Measurements from ENCODE around the gene ELOF1.
A peak's percentile ranks its signal among the peaks of the same experiment; 100 is the strongest.

Gene ELOF1

GRCh38 chr19:11552666-11553372 lies 6.2 kb downstream of the ELOF1 start:
- Histone ChIP-seq H2BK120ac (ENCODE audit: low read depth, low read length) (no peak overlapping the region), H3K36me3 (ENCODE audit: control insufficient read depth in 1 of 2, insufficient read depth in 2 of 2, low read depth in 1 of 2, low read length in 2 of 2) (peaks cover 35 to 73% of the 10 kb centered on the region in 2 experiments), H3K27ac (ENCODE audit: low read length, poor library complexity, severe bottlenecking) (no peak overlapping the region), H3K18ac (ENCODE audit: low read depth in 1 of 2, low read length in 2 of 2) (no peak overlapping the region), H3K4me3 (ENCODE audit: insufficient read depth in 1 of 2, low read depth in 1 of 2, low read length in 2 of 2) (no peak overlapping the region), H2AK5ac (ENCODE audit: low read length, severe bottlenecking) (no peak overlapping the region), H3K23ac (ENCODE audit: low read length in 2 of 2) (no peak overlapping the region), H3K4me2 (ENCODE audit: low read length, poor library complexity, severe bottlenecking) (no peak overlapping the region), H2BK15ac (ENCODE audit: low read depth, poor library complexity, severe bottlenecking) (no peak overlapping the region), H3K9ac (ENCODE audit: low read length) (no peak overlapping the region), H4K8ac (ENCODE audit: low read length) (no peak overlapping the region), H3K9me3 (ENCODE audit: control insufficient read depth, low read length) (no peaks in the 10 kb centered on the region), H3K79me1 (replicated peaks; ENCODE audit: low read length, poor library complexity, severe bottlenecking) (peaks cover 25% of the 10 kb centered on the region), H2AFZ (ENCODE audit: low read depth, low read length) (no peak overlapping the region), H2BK5ac (ENCODE audit: low read depth, low read length, poor library complexity, severe bottlenecking) (no peak overlapping the region), H2BK12ac (ENCODE audit: low read length in 2 of 2) (no peak overlapping the region), H4K91ac (ENCODE audit: low read length) (no peak overlapping the region), H3K4me1 (ENCODE audit: control insufficient read depth, insufficient read depth, low read depth, low read length) (peaks cover 6% of the 10 kb centered on the region), H3K14ac (ENCODE audit: low read length in 2 of 2) (no peak overlapping the region), H3K27me3 (ENCODE audit: control insufficient read depth in 1 of 2, insufficient read depth in 1 of 2, low read length in 2 of 2) (no peaks in the 10 kb centered on the region), H3K4ac (ENCODE audit: low read depth in 1 of 2, low read length in 2 of 2) (no peak overlapping the region)
- DNase-seq = no peak
- WGBS = 89% methylated on average over 19 of the region's 20 CpGs

DNA sequence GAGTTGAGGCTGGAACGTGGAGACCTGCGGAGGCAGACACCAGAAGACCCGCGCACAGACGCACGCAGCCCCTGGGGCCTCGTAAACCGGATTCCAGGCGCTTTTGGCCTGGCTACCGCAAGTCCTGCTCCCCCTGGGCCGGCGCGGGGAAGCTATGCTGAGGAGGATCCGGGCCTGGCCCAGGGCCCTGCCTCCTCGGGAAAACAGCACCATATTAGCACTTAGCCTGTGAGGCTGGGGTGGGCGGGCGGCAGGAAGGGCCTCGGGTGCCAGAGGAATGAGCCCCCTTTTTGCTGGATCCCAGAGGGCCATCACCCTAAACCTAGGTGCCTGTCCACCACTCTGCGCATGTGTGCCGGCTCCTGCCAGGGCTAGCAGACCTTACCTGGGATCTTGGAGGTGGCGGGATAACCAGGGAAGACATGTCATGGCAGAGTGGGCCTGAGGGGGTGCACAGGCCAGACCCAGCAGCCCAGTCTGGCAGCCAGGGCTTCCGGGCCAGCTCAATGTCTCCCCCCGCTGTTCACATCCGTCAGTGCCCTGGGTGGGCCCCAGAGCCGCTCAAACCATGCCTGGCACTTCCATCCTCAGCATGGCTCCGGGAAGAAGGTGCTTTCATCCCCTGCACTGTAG lies 7.3 kb downstream of the ELOF1 start:
- no peak overlapping the region for H3K4me2 ChIP-seq (ENCODE audit: low read length, poor library complexity, severe bottlenecking)
- no peak overlapping the region for H3K14ac ChIP-seq (ENCODE audit: low read length in 2 of 2)
- no peak overlapping the region for H2AFZ ChIP-seq (ENCODE audit: low read depth, low read length)
- H3K27me3 ChIP-seq (ENCODE audit: control insufficient read depth in 1 of 2, insufficient read depth in 1 of 2, low read length in 2 of 2) = no peaks in the 10 kb centered on the region
- H3K23ac ChIP-seq (ENCODE audit: low read length in 2 of 2) = no peak overlapping the region
- no peak overlapping the region for H3K4ac ChIP-seq (ENCODE audit: low read depth in 1 of 2, low read length in 2 of 2)
- H2BK120ac ChIP-seq (ENCODE audit: low read depth, low read length) = no peak overlapping the region
- no peak overlapping the region for H3K9ac ChIP-seq (ENCODE audit: low read length)
- 88% methylated on average over 26 of the region's 26 CpGs for WGBS
- no peak overlapping the region for H4K91ac ChIP-seq (ENCODE audit: low read length)
- H2BK15ac ChIP-seq (ENCODE audit: low read depth, poor library complexity, severe bottlenecking) = no peak overlapping the region
- H4K8ac ChIP-seq (ENCODE audit: low read length) = peak overlapping the region; percentile 53
- no peaks in the 10 kb centered on the region for H3K9me3 ChIP-seq (ENCODE audit: control insufficient read depth, low read length)
- H2AK5ac ChIP-seq (ENCODE audit: low read length, severe bottlenecking) = no peak overlapping the region
- H3K27ac ChIP-seq (ENCODE audit: low read length, poor library complexity, severe bottlenecking) = no peak overlapping the region
- H3K79me1 ChIP-seq (replicated peaks; ENCODE audit: low read length, poor library complexity, severe bottlenecking) = peaks cover 22% of the 10 kb centered on the region
- no peak for DNase-seq
- no peak overlapping the region for H3K18ac ChIP-seq (ENCODE audit: low read depth in 1 of 2, low read length in 2 of 2)
- peaks cover 35 to 75% of the 10 kb centered on the region in 2 experiments for H3K36me3 ChIP-seq (ENCODE audit: control insufficient read depth in 1 of 2, insufficient read depth in 2 of 2, low read depth in 1 of 2, low read length in 2 of 2)
- H2BK12ac ChIP-seq (ENCODE audit: low read length in 2 of 2) = no peak overlapping the region
- no peaks in the 10 kb centered on the region for H3K4me1 ChIP-seq (ENCODE audit: control insufficient read depth, insufficient read depth, low read depth, low read length)
- H3K4me3 ChIP-seq (ENCODE audit: insufficient read depth in 1 of 2, low read depth in 1 of 2, low read length in 2 of 2) = no peak overlapping the region
- H2BK5ac ChIP-seq (ENCODE audit: low read depth, low read length, poor library complexity, severe bottlenecking) = no peak overlapping the region

- WGBS = 94% methylated on average over 8 of the region's 8 CpGs
- Histone ChIP-seq H3K36me3 (ENCODE audit: control insufficient read depth in 1 of 2, insufficient read depth in 2 of 2, low read depth in 1 of 2, low read length in 2 of 2) (peaks cover 27 to 63% of the 10 kb centered on the region in 2 experiments), H2BK12ac (ENCODE audit: low read length in 2 of 2) (no peak overlapping the region), H3K18ac (ENCODE audit: low read depth in 1 of 2, low read length in 2 of 2) (no peak overlapping the region), H2BK5ac (ENCODE audit: low read depth, low read length, poor library complexity, severe bottlenecking) (no peak overlapping the region), H3K4ac (ENCODE audit: low read depth in 1 of 2, low read length in 2 of 2) (no peak overlapping the region), H2AK5ac (ENCODE audit: low read length, severe bottlenecking) (no peak overlapping the region), H3K27me3 (ENCODE audit: control insufficient read depth in 1 of 2, insufficient read depth in 1 of 2, low read length in 2 of 2) (no peaks in the 10 kb centered on the region), H2BK15ac (ENCODE audit: low read depth, poor library complexity, severe bottlenecking) (no peak overlapping the region), H3K23ac (ENCODE audit: low read length in 2 of 2) (no peak overlapping the region), H2AFZ (ENCODE audit: low read depth, low read length) (no peak overlapping the region), H3K4me1 (ENCODE audit: control insufficient read depth, insufficient read depth, low read depth, low read length) (peaks cover 3% of the 10 kb centered on the region), H3K4me2 (ENCODE audit: low read length, poor library complexity, severe bottlenecking) (no peak overlapping the region), H3K27ac (ENCODE audit: low read length, poor library complexity, severe bottlenecking) (no peak overlapping the region), H3K79me1 (replicated peaks; ENCODE audit: low read length, poor library complexity, severe bottlenecking) (peaks cover 13% of the 10 kb centered on the region), H3K14ac (ENCODE audit: low read length in 2 of 2) (no peak overlapping the region), H2BK120ac (ENCODE audit: low read depth, low read length) (no peak overlapping the region), H3K9me3 (ENCODE audit: control insufficient read depth, low read length) (no peaks in the 10 kb centered on the region), H4K8ac (ENCODE audit: low read length) (no peak overlapping the region), H3K4me3 (ENCODE audit: insufficient read depth in 1 of 2, low read depth in 1 of 2, low read length in 2 of 2) (no peak overlapping the region), H4K91ac (ENCODE audit: low read length) (no peak overlapping the region), H3K9ac (ENCODE audit: low read length) (no peak overlapping the region)
- no peak for DNase-seq
Measured at GRCh38 chr19:11550265-11550664, 8.8 kb downstream of the ELOF1 start.

GRCh38 chr19:11549386-11549953 lies 9.6 kb downstream of the ELOF1 start:
- H4K8ac ChIP-seq (ENCODE audit: low read length) = no peak overlapping the region
- DNase-seq = no peak
- no peak overlapping the region for H2BK12ac ChIP-seq (ENCODE audit: low read length in 2 of 2)
- H3K18ac ChIP-seq (ENCODE audit: low read depth in 1 of 2, low read length in 2 of 2) = no peak overlapping the region
- H3K4me1 ChIP-seq (ENCODE audit: control insufficient read depth, insufficient read depth, low read depth, low read length) = peaks cover 3% of the 10 kb centered on the region
- H3K14ac ChIP-seq (ENCODE audit: low read length in 2 of 2) = no peak overlapping the region
- H3K4me3 ChIP-seq (ENCODE audit: insufficient read depth in 1 of 2, low read depth in 1 of 2, low read length in 2 of 2) = no peak overlapping the region
- H2BK120ac ChIP-seq (ENCODE audit: low read depth, low read length) = no peak overlapping the region
- no peak overlapping the region for H3K23ac ChIP-seq (ENCODE audit: low read length in 2 of 2)
- H3K9me3 ChIP-seq (ENCODE audit: control insufficient read depth, low read length) = no peaks in the 10 kb centered on the region
- H3K4ac ChIP-seq (ENCODE audit: low read depth in 1 of 2, low read length in 2 of 2) = no peak overlapping the region
- H3K27ac ChIP-seq (ENCODE audit: low read length, poor library complexity, severe bottlenecking) = no peak overlapping the region
- H3K27me3 ChIP-seq (ENCODE audit: control insufficient read depth in 1 of 2, insufficient read depth in 1 of 2, low read length in 2 of 2) = no peaks in the 10 kb centered on the region
- peaks cover 11% of the 10 kb centered on the region for H3K79me1 ChIP-seq (replicated peaks; ENCODE audit: low read length, poor library complexity, severe bottlenecking)
- no peak overlapping the region for H2BK5ac ChIP-seq (ENCODE audit: low read depth, low read length, poor library complexity, severe bottlenecking)
- H2BK15ac ChIP-seq (ENCODE audit: low read depth, poor library complexity, severe bottlenecking) = no peak overlapping the region
- H2AK5ac ChIP-seq (ENCODE audit: low read length, severe bottlenecking) = no peak overlapping the region
- H2AFZ ChIP-seq (ENCODE audit: low read depth, low read length) = no peak overlapping the region
- H3K36me3 ChIP-seq (ENCODE audit: control insufficient read depth in 1 of 2, insufficient read depth in 2 of 2, low read depth in 1 of 2, low read length in 2 of 2) = peaks cover 25 to 59% of the 10 kb centered on the region in 2 experiments
- H4K91ac ChIP-seq (ENCODE audit: low read length) = peak overlapping the region; percentile 46
- 97% methylated on average over 23 of the region's 24 CpGs for WGBS
- H3K9ac ChIP-seq (ENCODE audit: low read length) = no peak overlapping the region
- no peak overlapping the region for H3K4me2 ChIP-seq (ENCODE audit: low read length, poor library complexity, severe bottlenecking)

Measured in mesenchymal stem cell (in vitro differentiated cells and primary cell).